Loucy (cell line): Measurements from ENCODE around the gene AHI1.

Source experiments
- H2AFZ ChIP-seq: fragments of 200-600 bp; sonication (generic); 2 replicates; pipeline ENCODE4 v1.6.0; 2016; ENCODE audit warnings: antibody characterized with exemption, mild to moderate bottlenecking, low read length, moderate library complexity
- H3F3A ChIP-seq: fragments of 200-600 bp; 2 replicates; pipeline ENCODE4 v1.6.0; 2016; ENCODE audit warnings: antibody characterized with exemption, low read depth, mild to moderate bottlenecking
- H3K27me3 ChIP-seq: fragments of 200-600 bp; sonication (generic); 2 replicates; pipeline ENCODE4 v1.6.1; 2014; ENCODE audit warnings: low read length, mild to moderate bottlenecking; ENCODE audit not compliant: insufficient read depth, poor library complexity, severe bottlenecking
- H3K36me3 ChIP-seq: fragments of 200-600 bp; sonication (generic); 2 replicates; pipeline ENCODE4 v1.6.1; 2016; ENCODE audit warnings: low read length; ENCODE audit not compliant: insufficient read depth
- H3K4me1 ChIP-seq: fragments of 200-600 bp; sonication (generic); 2 replicates; pipeline ENCODE4 v1.5.1; 2014; ENCODE audit warnings: low read length, mild to moderate bottlenecking; ENCODE audit not compliant: insufficient read depth, poor library complexity, severe bottlenecking
- H3K4me2 ChIP-seq: fragments of 200-600 bp; sonication (generic); 2 replicates; pipeline ENCODE4 v1.6.0; 2014; ENCODE audit warnings: antibody characterized with exemption, low read length, low read depth, mild to moderate bottlenecking; ENCODE audit not compliant: poor library complexity, severe bottlenecking
- H3K4me3 ChIP-seq: fragments of 200-600 bp; sonication (generic); 2 replicates; pipeline ENCODE4 v1.5.1; 2014; ENCODE audit warnings: low read length, mild to moderate bottlenecking, mixed read lengths; ENCODE audit not compliant: poor library complexity, severe bottlenecking
- H3K79me2 ChIP-seq: fragments of 200-600 bp; sonication (generic); 2 replicates; pipeline ENCODE4 v1.6.1; 2014; ENCODE audit warnings: low read length; ENCODE audit not compliant: insufficient read depth
- H3K9ac ChIP-seq: fragments of 200-600 bp; sonication (generic); 2 replicates; pipeline ENCODE4 v1.6.0; 2014; ENCODE audit warnings: mild to moderate bottlenecking, low read depth, low read length, moderate library complexity; ENCODE audit not compliant: poor library complexity, severe bottlenecking
- H3K9me2 ChIP-seq: fragments of 200-600 bp; sonication (generic); replicated peaks from 2 replicates; pipeline ENCODE4 v1.6.1; 2016; ENCODE audit warnings: low read depth, low read length, mixed read lengths
- H3K9me3 ChIP-seq: fragments of 200-600 bp; sonication (generic); 2 replicates; pipeline ENCODE4 v1.6.1; 2014; ENCODE audit warnings: mild to moderate bottlenecking, antibody characterized with exemption, low read length, low read depth; ENCODE audit not compliant: insufficient read depth
- H4K20me1 ChIP-seq: fragments of 200-600 bp; sonication (generic); 2 replicates; pipeline ENCODE4 v1.6.0; 2014; ENCODE audit warnings: antibody characterized with exemption, low read length, mild to moderate bottlenecking; ENCODE audit not compliant: insufficient read depth, poor library complexity, severe bottlenecking
- CTCF ChIP-seq: fragments of 200-600 bp; sonication (generic); conservative IDR thresholded peaks from 2 replicates; pipeline ENCODE4 v1.5.1; 2014; ENCODE audit warnings: mild to moderate bottlenecking, antibody characterized with exemption, low read length
- EZH2phosphoT487 ChIP-seq: fragments of 200-600 bp; IDR thresholded peaks from 2 replicates; pipeline ENCODE4 v1.6.1; 2018; ENCODE audit warnings: antibody characterized with exemption, mild to moderate bottlenecking, moderate library complexity, borderline replicate concordance

Gene AHI1

DNA sequence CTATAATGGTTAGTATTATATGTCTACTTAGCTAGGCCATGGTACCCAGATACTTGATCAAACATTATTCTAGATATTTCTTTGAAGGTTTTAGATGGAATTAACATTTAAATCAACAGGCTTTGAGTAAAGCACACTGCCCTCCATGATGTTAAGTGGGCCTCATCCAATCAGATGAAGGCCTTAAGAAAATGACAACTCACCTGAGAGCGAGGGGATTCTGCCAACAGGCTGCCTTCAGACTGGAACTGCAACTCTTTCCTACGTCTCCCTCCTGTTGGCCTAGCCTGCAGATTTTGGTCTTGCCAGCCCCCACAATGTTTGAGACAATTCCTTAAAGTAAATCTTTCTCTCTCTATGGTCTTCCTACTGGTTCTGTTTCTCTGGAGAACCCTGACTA, 137.3 kb downstream of the AHI1 start:
- Histone ChIP-seq H3K36me3 (no peaks in the 10 kb centered on the region), H3F3A (no peaks in the 10 kb centered on the region), H3K4me3 (no peak overlapping the region), H4K20me1 (no peaks in the 10 kb centered on the region), H3K27me3 (no peaks in the 10 kb centered on the region), H3K79me2 (no peaks in the 10 kb centered on the region), H3K4me1 (peaks cover 13% of the 10 kb centered on the region), H3K4me2 (no peak overlapping the region), H3K9me3 (no peaks in the 10 kb centered on the region; the same call in 1 of the 2 replicates), H3K9ac (no peak overlapping the region), H2AFZ (no peak overlapping the region), H3K9me2 (no peaks in the 10 kb centered on the region)
- TF ChIP-seq EZH2phosphoT487, result no peak
- TF ChIP-seq CTCF, result no peak

- no peaks in the 10 kb centered on the region for H4K20me1 ChIP-seq
- H3K9me2 ChIP-seq, result no peaks in the 10 kb centered on the region
- no peaks in the 10 kb centered on the region for H3F3A ChIP-seq
- H3K4me1 ChIP-seq, result peaks cover 13% of the 10 kb centered on the region
- H2AFZ ChIP-seq, result no peak overlapping the region
- no peak overlapping the region for H3K4me2 ChIP-seq
- no peaks in the 10 kb centered on the region for H3K79me2 ChIP-seq
- H3K27me3 ChIP-seq, result no peaks in the 10 kb centered on the region
- H3K9me3 ChIP-seq, result no peaks in the 10 kb centered on the region
- TF ChIP-seq CTCF, result no peak
- TF ChIP-seq EZH2phosphoT487, result no peak
- H3K9ac ChIP-seq, result no peak overlapping the region
- H3K4me3 ChIP-seq, result no peak overlapping the region
- no peaks in the 10 kb centered on the region for H3K36me3 ChIP-seq
Observed at GRCh38 chr6:135358985-135359384, 138.6 kb downstream of the AHI1 start.

DNA sequence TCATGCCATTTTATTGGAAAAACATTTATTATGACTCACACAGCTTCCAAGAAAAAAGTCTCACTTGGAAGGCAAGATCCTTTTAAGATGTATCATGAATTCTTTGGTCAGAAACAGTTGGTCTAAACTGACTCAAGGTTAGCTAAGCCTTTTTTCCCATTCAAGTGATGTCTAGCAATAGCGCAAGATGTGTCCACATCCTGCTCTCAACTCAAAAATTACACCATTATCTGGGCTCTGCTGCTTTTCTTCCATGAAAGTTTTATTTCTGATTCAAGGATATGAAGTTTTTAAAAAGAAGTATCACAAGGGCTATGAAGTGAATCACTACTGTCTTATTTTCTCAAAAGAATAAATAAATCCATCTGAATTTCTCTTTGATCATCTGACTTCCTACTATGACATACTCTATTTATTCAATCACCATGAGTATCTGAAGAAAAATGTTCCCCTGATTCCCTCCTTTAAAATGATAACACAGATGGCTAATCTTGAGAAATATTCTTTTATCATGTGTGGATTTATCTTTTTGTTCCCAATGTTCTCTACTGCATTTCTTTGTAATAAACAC, 139.2 kb downstream of the AHI1 start:
- H3K4me2 ChIP-seq, result no peak overlapping the region
- no peaks in the 10 kb centered on the region for H3K9me3 ChIP-seq
- H3K4me1 ChIP-seq, result peaks cover 14% of the 10 kb centered on the region

More for the DNA sequence above, 139.2 kb downstream of the AHI1 start:
- no peaks in the 10 kb centered on the region for H3K27me3 ChIP-seq
- H3F3A ChIP-seq, result no peaks in the 10 kb centered on the region
- no peak overlapping the region for H3K9ac ChIP-seq
- H4K20me1 ChIP-seq, result no peaks in the 10 kb centered on the region
- no peak overlapping the region for H2AFZ ChIP-seq
- no peak overlapping the region for H3K4me3 ChIP-seq
- no peaks in the 10 kb centered on the region for H3K9me2 ChIP-seq
- TF ChIP-seq CTCF (no peak), EZH2phosphoT487 (no peak)
- no peaks in the 10 kb centered on the region for H3K36me3 ChIP-seq
- no peaks in the 10 kb centered on the region for H3K79me2 ChIP-seq
